HT-29 (cell line): ENCODE measurements around the gene FRAS1. TPM values are rescaled to one million over a fixed set of nuclear protein-coding genes. Genes with fewer than 3 reads are reported as not detected.

Source experiments
- DNase-seq: peaks from one replicate; pipeline ENCODE4 v3.0.0-alpha.2; 2015; ENCODE audit warnings: low spot score
- total RNA-seq: library from RNA; depleted of rRNA; stranded (reverse); fragments of >200 nt; shearing (Covaris generic); gene quantifications from 2 replicates; pipeline ENCODE4 v1.2.3, GENCODE V29; 2014

FRAS1 gene
- total RNA-seq, 1 experiment from 2014 or later, result 18.9 TPM

DNA sequence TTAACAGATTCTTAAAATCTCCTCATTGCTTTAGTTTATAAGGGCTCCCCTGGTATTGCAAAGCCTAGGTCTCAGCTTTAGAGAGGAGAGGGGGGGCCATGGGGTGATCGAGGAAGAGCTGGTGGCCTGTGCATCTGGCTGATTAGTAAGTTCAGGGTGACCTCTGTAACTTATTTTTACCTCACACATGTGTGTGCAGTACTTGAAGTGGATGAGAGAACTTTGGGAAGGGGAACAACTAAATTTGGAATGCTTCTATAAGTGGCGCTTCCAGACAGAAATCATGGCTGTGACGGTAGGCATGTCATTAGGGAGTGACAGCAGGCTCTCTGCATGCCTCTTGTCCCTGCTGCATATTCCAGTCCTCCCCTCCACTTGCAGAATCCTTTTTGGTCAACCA lies 41.9 kb downstream of the FRAS1 start:
- no peak for DNase-seq

DNA sequence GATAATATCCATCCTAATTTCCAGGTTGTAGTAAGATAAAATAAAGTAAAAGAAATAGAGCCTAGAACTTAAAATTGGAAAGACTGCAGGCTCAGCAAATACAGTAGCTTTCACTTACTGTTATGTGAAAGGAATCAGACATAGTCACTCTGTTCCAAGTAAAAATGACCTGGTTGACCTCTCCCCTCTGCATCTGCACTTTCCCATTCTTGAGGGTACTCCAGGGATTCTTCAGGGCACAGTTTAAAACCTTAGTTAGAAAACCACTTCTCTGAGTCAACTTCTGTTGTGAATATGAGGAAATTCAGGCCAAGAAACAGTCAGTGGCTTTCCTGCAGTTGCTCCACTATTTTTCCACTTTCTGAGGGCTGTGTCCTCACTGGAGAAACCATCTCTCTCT lies 42.9 kb downstream of the FRAS1 start:
- DNase-seq, result no peak

DNA sequence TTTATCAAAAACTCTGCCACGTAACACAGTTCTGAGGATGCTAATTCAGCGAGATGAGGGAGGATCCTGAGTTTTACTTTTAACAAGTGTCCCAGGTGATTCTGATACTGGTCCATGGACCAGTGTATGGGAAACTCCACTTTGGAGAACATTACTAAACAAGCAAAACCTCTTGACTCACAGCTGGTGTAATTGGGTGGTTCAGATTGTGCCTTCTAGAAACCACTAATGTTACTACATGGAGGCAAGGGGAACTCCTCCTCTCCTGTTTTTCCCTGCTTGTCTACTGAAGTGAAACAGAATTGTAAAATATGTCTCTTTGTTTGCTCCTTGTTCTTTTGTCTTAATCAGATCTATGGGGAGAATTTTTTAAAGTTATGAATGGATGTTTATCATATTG lies 62.6 kb downstream of the FRAS1 start:
- DNase-seq, result no peak

DNA sequence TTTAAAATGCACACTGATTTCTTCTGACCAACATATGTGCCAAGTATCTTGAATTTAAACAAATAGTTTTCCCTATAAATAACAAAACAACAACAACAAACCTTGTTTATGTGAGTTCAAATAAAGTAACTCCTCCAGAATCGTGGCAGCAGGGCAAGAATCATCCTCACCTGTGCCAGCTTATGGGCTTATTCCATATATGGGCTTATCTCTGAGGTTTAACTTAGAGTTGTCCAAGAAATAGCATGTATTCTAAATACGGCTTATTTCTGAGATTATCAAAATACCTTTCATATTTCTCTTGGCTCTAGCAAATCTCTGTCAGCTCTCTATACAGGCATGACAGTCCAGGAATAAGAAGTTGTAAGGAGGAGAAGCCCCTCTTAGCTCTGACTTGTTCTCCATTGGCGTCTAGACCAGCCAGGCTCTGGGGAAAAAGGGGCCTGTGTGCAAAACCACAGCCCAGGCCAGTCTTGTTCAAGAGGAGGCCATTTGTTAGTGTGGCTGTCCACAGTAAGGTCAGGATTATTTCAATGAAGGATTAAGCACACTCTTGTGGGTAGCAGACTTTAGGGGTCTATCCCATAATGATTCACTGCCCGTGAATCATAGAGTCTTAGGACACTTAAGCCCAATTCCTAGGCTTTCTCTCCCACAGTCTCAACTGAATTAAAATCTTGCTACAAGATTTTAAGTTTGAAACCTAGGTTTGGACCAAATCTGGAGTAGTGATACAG lies 63.2 kb downstream of the FRAS1 start:
- no peak for DNase-seq

DNA sequence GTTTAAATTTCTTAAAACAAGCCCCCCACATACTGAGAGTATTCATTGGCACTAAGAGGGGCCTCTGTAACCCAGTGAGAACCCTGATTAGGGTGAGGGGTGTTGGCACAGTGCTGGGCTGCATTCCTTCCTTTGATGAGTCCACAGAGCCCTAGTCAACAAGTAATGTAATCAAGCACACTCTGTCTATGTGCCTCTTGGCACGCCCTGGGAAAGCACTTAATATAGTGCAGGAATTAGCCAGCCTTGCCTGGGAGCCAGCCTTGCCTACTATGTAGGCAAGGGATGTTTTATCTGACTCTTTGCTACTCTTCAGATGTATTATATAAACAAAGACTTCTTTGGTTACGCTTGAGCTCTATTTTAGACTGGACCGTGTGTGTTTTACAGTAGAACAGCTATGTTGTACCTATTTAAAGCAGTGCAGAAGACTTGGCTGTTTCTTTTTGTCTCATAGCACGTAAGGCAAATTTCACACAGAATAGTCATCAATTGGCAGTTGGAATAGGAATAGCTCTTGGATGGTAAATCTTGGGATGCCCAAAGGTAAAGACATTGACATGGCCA lies 64.3 kb downstream of the FRAS1 start:
- DNase-seq, result no peak

DNA sequence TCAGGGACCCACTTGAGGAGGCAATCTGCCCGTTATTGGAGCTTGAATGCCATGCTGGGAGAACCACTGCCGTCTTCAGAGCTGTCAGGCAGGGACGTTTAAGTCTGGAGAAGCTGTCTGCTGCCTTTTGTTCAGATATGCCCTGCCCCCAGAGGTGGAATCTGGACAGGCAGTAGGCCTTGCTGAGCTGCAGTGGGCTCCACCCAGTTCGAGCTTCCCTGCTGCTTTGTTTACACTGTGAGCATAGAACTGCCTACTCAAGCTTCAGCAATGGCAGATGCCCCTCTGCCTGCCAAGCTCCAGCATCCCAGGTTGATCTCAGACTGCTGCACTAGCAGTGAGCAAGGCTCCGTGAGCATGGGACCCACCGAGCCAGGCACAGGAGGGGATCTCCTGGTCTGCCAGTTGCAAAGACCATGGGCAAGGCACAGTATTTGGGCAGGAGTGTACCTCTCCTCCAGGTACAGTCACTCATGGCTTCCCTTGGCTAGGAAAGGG lies 68.8 kb downstream of the FRAS1 start:
- DNase-seq, result peak; percentile 49

DNA sequence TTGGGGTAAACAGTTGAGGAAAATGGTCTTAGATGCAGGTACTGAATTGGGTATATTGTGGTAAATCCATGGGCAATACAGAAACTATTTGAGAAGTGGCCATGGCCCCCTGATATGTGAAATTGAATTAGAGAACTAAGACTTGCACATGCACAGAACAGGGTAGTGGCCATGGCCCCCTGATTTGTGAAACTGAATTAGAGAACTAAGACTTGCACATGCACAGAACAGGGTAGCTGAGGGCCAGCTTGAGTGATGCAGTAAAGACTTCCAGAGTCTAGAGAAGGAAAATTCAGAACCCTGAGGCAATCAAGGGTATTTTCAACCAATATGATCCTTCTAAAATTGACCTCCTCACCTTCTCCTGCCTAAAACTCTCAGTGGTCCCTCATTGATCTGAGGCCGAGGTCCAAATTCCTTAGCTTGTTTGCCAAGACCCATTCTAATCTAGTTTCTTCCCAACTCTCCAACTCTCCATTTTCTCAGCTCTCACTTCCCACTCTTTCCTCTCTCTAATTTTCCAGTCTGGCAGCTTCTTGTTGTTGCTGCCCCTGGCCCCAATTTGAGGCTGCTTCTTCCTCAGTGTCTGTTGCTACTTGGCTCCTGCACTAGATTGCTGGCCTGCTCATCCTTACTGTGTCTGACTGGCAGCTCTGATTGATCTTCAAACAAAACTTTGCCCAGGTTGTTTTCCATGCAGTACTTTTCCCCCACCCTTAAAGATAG lies 72.4 kb downstream of the FRAS1 start:
- no peak for DNase-seq

DNA sequence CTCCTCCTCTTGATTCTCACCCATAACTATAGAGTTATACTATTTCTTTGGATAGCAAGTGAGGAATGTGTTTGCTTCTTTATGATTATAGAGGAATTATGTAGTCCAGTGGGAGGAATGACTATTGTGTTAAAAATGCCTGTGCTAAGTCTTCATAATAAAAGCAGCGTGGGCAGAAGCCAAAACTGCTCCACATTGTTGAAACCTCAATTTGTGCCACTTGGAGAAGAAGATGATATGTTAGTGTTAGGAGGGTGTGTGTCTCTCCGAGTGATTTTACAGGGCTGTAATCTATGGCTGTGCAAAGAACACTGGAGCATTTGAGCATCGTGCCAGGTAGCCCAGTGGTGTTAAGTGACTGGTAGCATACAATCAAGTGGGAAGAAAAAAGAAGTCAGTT lies 74.3 kb downstream of the FRAS1 start:
- no peak for DNase-seq

DNA sequence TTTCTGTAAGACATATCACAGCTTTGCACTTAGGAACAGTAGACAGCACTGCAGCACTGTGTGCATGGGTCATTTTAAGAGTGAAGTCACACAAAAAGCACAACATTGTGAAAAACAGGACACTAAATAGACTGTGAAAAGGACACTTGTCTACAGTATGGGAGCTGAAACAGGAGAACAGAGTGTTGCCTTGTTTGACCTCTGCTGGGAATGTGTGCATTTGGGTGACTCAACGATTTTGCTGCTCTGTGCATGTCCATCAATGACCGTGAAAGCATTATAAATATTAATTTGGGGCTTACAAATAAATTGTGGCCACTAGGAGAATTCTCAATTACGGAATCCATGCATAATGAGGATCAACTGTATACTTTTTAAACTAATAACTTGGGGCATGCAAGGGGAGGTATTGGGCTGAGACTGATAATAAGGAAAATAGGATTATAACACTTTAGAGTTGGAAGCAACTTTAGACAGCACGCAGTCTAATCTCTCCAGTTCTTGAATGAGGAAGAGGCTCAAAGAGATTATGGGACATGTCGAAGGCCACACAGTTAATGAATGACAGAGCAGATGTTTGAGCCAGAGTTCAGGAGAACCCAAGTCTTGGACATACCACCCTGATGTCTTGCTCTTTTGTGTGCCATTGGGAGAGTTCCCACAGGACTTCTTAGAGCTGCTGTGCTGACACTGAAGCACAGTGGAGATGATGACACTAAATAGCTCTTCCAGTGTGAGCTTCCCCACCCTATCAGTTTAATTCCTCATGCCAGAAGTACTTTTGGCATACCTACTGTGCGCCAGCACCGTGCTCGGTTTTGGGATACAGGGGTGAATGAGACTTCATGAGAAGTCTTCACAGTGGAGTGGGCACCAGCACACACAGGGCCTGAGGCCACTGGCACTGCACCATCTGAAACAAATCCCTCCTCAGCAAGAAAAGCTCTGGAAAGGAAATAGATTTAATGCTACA lies 79.3 kb downstream of the FRAS1 start:
- DNase-seq, result peak; percentile 40

DNA sequence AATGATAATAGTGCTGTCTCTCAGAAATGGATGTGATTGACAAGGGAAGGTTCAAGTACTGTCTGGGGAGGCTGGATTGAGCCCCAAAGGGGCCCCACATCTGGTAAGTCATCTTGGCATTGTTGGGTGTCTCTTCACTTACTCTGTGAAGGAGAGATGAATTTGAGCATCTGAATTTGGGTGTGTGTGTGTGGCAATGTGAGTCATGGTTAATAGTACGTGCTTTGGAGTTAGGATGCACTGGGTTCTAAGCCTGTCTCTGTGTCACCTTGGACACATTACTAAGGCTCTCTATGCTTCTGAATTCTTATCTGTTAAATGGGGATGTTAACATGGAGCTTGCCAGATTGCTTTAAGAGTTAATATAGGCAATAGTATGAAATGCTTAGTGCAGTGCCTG lies 80.4 kb downstream of the FRAS1 start:
- no peak for DNase-seq

DNA sequence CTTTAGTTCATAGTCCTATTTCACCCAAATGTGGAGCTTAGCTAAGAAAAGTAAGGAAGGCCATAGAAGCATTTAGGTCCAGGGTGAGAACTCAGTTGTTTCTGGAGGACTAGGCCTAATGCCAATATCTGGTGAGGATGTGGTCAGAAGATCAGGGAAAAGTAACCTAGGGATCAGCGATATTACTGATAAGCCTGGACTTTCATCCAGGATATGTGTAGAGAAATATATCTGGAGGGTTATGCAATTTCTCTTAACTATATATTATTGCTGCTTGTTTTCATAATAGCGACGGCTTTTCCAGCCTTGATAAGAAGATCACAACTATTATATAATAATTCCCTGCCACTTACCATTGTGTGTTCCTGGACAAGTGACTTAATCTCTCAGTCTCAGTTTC lies 81.1 kb downstream of the FRAS1 start:
- no peak for DNase-seq

DNA sequence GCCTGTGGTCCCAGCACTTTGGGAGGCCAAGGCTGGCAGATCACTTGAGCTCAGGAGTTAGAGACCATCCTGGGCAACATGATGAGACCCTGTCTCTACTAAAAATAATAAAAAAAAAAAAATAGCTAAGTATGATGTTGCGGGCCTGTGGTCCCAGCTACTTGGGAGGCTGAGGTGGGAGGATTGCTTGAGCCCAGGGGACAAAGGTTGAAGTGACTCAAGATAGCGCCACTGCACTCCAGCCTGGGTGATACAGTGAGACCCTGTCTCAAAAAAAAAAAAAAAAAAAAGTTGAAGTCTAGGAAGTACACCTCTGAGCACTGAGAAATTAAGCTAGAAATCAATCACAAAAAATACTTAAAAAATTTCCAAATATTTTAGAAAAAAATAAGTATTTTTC lies 86.5 kb downstream of the FRAS1 start:
- no peak for DNase-seq

DNA sequence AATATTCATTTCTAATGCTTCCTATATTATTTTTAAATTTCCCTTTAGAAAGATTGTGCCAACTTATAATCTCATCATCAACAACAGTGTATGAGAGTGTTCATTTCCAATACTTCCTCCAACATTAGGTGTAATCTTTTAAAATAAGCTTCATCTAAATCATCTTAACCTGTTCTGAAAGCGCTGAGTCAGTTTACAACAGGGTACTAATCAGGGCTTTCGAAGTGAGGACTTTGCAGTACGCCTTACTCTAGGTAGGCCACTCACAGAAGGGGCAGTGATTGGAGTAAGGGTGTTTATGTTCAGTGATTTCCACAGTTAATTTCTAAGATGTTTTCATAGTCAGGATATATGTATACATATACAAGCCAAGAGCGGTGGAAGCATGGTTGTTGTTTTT lies 87.9 kb downstream of the FRAS1 start:
- no peak for DNase-seq

DNA sequence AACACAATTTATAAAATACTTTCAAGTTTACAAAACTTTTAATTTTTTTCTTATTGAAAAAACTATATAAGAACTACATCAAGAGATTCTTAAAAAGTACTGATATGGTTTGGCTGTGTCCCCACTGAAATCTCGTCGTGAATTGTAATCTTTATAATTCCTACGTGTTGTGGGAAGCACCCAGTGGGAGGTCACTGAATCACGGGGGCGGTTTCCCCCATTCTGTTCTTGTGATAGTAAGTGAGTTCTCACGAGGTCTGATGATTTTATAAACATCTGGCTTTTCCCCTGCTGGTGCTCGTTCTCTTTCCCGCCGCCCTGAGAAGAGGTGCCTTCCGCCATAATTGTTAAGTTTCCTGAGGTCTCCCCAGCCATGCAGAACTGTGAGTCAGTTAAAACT lies 88.5 kb downstream of the FRAS1 start:
- DNase-seq, result no peak

DNA sequence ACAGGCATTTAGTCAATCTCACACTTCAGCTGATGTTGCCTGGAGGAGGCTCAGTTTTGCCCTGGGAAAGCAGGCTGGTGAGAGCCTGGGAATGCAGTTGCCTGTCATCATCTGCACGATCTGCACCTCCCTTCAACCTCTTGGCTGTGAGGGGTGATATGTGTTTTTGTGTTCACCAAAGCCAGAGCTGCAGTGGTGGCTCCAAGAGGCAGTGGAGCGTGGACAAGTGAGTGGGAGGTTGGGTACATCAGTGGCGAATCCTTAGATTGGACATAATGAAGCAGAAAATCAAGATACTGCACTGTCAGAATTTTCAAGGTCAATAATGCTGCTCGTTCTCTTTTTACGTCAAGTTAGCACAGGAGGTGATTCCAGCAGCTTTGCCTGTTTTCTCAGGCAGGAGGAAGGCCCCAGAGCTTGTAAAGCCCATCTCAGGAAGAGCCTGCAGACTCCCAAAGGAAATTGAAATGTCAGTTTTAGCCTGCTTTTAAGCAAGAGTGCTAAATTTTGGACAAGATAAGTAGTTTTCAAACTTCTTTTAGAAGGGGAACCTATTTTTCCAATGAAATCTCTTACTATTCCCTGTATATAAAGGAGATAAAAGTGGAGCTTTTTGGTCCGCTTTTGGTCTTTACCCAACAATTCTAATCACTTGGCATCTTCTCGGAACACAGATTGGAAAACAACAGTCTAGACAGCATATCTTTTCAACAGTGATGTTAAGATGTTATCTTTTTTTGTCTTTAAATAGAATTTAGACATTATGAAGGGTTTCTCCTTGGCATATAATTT lies 92.8 kb downstream of the FRAS1 start:
- DNase-seq, result peak; percentile 58

DNA sequence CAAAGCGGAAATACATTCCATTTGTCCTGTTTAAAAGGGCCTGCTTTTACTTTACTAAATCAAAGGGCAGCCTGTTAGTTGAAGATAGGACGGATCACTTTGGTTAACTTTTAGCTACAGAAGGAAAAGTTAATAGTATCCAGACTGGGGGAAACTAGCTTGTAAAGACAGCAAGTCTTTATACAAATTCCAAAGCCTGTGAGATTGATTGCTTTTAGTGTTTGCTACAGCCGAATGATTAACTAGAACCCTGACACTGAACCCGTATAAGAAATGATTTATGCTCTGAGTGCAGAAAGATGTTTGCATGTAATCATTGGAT lies 93.4 kb downstream of the FRAS1 start:
- DNase-seq, result no peak

DNA sequence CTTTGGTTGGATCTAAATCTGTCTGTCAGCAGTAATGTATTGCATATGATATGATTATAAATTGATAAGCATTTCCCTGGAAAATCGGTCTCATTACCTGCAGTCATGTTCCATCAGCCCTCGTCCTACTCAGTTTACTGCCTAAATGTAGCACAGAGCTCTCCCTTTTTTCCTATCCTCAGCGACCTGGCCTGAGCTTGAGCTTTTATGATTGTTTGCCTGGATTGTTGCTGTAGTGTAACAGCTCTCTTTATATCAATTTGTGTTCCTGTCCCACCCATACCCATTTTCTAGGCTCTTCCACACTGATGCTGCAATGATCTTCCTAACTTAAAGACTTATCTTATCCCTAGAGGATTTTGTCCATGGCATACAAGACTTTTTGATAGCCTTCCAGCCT lies 95.7 kb downstream of the FRAS1 start:
- no peak for DNase-seq

DNA sequence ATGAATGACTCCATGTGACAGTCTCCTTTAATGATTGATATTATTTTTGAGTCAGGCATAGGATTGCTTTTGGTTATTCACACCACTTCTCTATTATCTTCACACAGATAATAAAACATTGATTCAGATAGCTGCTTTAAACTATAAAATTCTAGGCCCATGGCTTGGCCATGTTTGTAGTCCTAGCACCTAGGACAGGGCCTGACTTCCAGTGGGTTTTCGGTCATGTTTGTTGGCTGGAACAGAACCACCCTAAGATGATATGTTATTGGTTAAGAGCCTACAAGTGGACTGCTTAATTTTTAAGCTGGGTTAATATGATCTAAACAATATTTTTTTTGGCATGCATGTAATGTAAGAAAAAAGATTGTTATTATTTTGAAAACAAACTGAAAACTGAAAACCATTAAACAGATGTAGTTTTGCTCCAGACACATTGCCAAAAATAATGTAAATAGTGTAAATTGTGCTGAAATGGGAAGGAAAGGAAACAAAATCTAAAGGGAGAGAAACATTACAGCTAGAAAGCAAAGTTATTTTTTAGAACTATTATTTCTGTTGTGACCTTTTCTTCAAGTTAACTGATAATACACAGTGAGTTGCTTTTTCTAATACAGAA lies 98.0 kb downstream of the FRAS1 start:
- no peak for DNase-seq

DNA sequence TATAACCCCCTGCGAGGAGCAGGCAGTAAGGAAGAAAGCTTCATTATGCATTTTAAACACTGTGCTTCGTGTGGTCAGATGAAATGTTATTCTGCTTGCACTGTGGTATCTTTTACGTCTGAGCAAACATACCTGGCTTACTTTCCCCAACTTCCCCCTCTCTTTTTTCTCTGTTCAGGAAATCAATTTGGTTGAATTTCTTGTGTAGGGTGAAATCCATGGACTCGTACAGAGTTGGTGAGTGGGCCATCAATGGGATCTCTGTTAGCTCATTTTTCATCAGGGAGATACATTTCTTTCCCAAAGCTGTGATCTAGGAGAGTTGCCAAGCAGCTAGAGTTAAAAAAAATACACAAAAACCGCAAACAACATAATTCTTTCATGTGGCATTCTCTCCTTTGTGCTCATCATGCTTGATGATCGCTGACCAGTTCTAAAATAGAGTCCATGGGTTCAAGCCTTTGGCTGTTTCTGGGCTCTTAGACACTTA lies 98.5 kb downstream of the FRAS1 start:
- DNase-seq, result peak; percentile 37

DNA sequence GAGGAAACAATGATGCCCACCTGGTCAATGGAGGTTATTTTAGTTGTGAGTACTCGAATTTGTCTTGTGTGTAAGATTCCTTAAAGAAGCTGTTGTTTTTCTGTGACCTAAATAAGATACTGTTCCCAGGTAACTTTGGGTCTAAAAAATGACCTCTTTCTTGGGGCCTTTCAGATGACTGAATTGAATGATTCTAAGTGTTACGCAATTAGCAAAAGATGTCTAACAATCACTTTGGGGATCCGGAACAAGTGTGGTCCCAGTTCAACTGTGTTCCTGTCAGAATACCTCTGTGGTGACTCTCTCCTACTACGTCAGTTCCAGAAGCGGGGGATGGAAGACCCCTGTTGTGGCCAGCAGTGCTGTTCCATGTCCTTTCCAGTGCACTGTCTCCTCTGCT lies 99.4 kb downstream of the FRAS1 start:
- no peak for DNase-seq
